ENCODE measurements around the gene SH3TC1. TPM values are rescaled to one million over a fixed set of nuclear protein-coding genes. Genes with fewer than 3 reads are reported as not detected.

SH3TC1 gene
- total and polyA plus RNA-seq, 9 donors = 1.1 to 34.5 (median 5.4) TPM

GRCh38 chr4:8287343-8288280 is 88.5 kb downstream of the SH3TC1 start:
- Histone ChIP-seq H3K4me1 (ENCODE audit: insufficient read depth) (no peaks in the 10 kb centered on the region), H3K9me3 (no peaks in the 10 kb centered on the region), H3K4me3 (no peak overlapping the region), H3K27ac (no peak overlapping the region), H3K36me3 (no peaks in the 10 kb centered on the region), H3K27me3 (no peaks in the 10 kb centered on the region)
- intact Hi-C loops (cut with DNase I) = no loop called here
- no peak for TF ChIP-seq POLR2A (IDR thresholded peaks at IDR 0.05)
- TF ChIP-seq CTCF (IDR thresholded peaks at IDR 0.05) = no peak
- TF ChIP-seq EP300 (IDR thresholded peaks at IDR 0.05) = no peak
- WGBS, 3 donors = 89 to 94% (median 92%) methylated on average over 18 of the region's 18 CpGs
- DNase-seq = peak in 4 of 5 donors; percentile 5 to 32 (median 16)

- DNase-seq = peak; percentile 9 to 29 (median 19)
- Histone ChIP-seq H3K4me3 (no peak overlapping the region), H3K27me3 (no peaks in the 10 kb centered on the region), H3K36me3 (no peaks in the 10 kb centered on the region), H3K27ac (no peak overlapping the region), H3K4me1 (ENCODE audit: insufficient read depth) (no peaks in the 10 kb centered on the region), H3K9me3 (no peaks in the 10 kb centered on the region)
- WGBS, 3 donors = 70 to 85% (median 77%) methylated on average over 13 of the region's 13 CpGs
- no peak for TF ChIP-seq POLR2A (IDR thresholded peaks at IDR 0.05)
- TF ChIP-seq CTCF (IDR thresholded peaks at IDR 0.05) = no peak
- no peak for TF ChIP-seq EP300 (IDR thresholded peaks at IDR 0.05)
- intact Hi-C loops (cut with DNase I) = no loop called here
Measured at GRCh38 chr4:8289151-8289750, 90.2 kb downstream of the SH3TC1 start.

DNA sequence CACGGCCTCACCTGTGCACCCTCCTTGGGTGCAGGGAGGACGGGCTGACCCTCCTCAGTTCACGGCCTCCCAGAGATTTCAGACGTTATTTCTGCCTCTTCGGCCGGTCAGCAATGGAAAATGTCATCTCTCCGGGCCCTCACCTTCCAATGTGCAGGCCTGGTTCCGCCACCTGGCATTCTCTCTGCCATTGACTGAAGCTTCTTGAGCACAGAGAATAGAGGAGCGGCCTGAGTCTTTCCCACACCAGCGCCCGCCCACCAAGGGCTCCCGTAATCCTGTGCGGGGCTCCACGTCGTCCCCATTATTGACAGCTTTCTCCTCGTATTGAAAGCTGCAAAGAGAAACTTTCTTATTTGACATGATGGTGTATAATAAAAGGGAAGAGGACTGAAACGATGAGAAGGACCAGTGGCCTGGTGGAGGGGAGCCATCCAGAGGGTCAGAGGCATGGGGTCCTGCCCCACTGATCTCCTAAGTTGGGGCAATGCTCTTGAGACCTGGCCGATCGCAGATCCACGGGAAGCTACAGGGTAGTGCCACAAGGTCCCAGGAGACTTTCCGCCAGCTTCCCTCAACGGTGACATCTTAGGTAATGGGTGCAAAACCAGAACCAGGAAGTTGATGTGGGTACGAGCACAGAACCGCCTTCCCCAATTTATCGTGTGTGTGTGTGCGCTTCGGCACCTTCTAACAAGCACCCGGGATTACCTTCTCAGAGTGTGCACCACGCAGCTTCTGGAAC is 91.0 kb downstream of the SH3TC1 start:
- WGBS, 3 donors = 89 to 90% (median 90%) methylated on average over 29 of the region's 29 CpGs
- no peak overlapping the region for H3K4me3 ChIP-seq
- no peaks in the 10 kb centered on the region for H3K36me3 ChIP-seq
- no peaks in the 10 kb centered on the region for H3K4me1 ChIP-seq (ENCODE audit: insufficient read depth)
- no peak for TF ChIP-seq CTCF (IDR thresholded peaks at IDR 0.05)
- no peak for TF ChIP-seq EP300 (IDR thresholded peaks at IDR 0.05)
- no peak for TF ChIP-seq POLR2A (IDR thresholded peaks at IDR 0.05)
- DNase-seq = peak; percentile 7 to 17 (median 12)
- intact Hi-C loops (cut with DNase I) = no loop called here
- H3K9me3 ChIP-seq = no peaks in the 10 kb centered on the region
- no peaks in the 10 kb centered on the region for H3K27me3 ChIP-seq
- no peak overlapping the region for H3K27ac ChIP-seq

GRCh38 chr4:8290701-8290970 is 91.5 kb downstream of the SH3TC1 start:
- TF ChIP-seq POLR2A (IDR thresholded peaks at IDR 0.05) = no peak
- TF ChIP-seq CTCF (IDR thresholded peaks at IDR 0.05) = no peak
- TF ChIP-seq EP300 (IDR thresholded peaks at IDR 0.05) = no peak
- H3K27ac ChIP-seq = no peak overlapping the region
- intact Hi-C loops (cut with DNase I) = no loop called here
- no peaks in the 10 kb centered on the region for H3K9me3 ChIP-seq
- no peaks in the 10 kb centered on the region for H3K36me3 ChIP-seq
- H3K4me3 ChIP-seq = no peak overlapping the region
- H3K27me3 ChIP-seq = no peaks in the 10 kb centered on the region
- H3K4me1 ChIP-seq (ENCODE audit: insufficient read depth) = no peaks in the 10 kb centered on the region
- 87 to 92% (median 88%) methylated on average over 8 of the region's 8 CpGs for WGBS, 3 donors
- peak in 4 of 5 donors; percentile 6 to 20 (median 12) for DNase-seq
